Stimulated activated CD4-positive, alpha-beta T cell treated with anti-CD3 and anti-CD28 coated beads, TNF-alpha, amount 100 ng/mL, for 1 hour (primary cell): Measurements from ENCODE around the gene RNF217.
"Not testable (repeated sequence)": the region's sequence is repeated elsewhere in the genome, so short reads cannot be mapped to it uniquely, and the experiment has no call there.

Experiments
- DNase-seq, 3 donors: peaks; one replicate each; pipeline ENCODE4 v3.0.0-alpha.2; 2020; ENCODE audit warnings: low read depth in 3 of 3, low spot score in 1 of 3

RNF217 gene

DNA sequence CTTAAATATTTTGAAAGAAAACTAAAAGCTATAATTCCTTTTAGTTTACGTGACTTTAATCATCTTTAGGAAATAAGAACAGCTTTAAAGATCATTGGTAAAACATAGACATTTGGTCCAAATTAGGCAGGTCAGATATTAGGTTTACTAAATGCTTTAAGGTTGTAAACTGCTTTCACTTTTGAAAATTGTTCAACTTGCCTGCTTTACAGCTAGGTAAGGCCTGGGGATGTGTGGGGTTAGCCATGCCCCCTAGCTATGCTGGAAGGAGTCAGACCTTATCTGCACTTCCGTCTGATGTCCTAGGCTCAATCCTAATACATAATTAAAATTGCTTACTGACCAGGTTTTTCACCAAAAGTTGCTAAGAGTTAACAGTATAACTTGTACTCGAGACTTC, 160.8 kb downstream of the RNF217 start:
- DNase-seq: no peak

- no peak for DNase-seq
Observed at GRCh38 chr6:125123468-125124048, 161.3 kb downstream of the RNF217 start.

DNA sequence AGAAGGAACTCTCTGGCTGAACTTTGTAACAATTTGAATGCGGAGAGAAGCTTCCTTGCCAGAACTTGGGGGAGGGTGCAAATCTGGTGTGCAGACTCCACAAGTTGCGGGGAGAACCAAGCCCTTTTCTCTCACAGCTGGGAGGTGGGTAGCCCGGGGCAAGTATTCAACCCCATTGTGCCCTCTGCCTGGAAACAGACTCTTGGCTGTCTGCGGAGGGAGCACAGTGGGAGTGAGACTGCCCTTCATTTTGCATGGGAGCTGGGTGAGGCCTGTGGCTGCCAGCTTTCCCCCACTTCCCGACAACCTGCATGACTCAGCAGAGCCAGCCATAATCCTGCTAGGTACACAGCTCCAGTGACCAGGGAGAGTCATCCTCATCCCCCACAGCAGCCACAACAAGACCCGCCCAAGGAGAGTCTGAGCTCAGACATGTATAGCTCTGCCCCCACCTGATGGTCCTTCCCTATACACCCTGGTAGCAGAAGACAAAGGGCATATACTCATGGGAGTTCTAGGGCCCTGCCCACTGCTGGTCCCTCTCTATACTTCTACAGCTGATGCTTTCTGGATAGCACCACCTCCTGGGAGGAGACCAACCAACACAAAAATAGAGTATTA, 161.9 kb downstream of the RNF217 start:
- DNase-seq: no peak

- DNase-seq: not testable (repeated sequence)
Observed at GRCh38 chr6:125125856-125126255, 163.6 kb downstream of the RNF217 start.

DNA sequence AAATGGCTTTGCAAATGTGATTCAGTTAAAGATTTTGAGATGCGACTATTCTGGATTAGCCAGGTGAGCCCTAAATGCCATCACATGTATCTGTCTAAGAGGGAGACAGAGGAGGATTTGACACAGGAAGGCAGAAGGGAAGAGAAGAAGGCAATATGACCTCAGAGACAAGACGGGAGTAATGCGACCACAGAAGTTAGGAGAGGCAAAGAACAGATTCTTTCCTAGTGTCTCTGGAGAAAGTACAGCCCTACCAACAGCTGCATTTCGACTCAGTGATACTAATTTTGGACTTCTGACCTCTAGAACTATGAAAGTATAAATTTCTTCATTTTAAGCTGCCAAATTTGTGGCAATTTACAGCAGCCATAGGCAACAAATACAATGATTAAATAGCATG, 167.1 kb downstream of the RNF217 start:
- DNase-seq: no peak

DNA sequence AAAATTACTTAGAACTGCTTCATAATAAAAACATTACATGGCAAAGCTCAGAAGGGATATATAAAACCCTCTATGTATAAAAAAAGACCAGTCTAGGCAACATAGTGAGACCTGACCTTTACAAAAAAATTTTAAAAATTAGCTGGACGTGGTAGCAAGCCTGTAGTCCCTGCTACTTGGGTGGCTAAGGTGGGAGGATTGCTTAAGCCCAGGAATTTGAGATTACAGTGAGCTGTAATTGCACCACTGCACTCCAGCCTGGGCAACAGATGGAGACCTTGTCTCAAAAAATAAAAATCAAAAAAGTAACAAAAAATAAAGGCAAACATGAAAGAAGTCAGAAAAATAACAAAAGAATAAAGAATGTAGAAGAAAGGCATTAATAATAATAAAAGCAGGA, 169.8 kb downstream of the RNF217 start:
- DNase-seq: no peak

DNA sequence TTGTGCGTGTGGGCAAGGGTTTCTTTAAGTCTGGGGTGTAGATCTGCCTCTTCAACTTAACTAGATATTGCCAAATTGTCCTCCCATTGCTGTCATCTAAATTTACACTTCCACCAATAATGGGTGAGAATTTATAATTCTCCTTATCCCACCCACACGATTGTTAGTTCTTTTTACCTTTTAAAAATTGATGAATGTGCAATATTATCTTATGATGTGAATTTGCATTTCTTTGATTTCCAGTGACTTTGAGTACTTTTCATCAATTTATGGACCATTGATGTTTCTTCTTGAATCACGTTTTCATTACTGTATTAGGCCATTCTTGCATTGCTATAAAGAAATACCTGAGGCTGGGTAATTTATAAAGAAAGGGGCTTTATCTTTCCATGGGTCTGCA, 174.1 kb downstream of the RNF217 start:
- DNase-seq: no peak

GRCh38 chr6:125138083-125138482, 175.8 kb downstream of the RNF217 start:
- no peak for DNase-seq

DNA sequence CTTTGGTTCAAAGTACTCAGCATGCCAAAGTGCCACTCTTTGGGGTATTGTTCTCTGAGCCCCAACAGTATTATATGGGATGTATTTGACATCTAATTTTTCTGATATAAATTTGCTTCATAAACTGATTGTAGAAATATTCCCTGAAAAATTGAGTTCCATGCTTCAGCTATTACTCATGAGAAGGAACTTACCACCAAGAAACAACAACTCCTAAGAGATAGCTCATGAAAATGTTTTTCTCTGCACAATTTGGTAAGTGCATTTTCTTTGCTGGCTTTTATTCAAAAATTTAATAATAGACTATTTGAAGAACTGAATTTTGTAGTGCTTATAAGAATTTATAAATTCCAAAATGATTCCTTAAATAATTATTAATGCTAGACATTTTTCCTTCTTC, 178.6 kb downstream of the RNF217 start:
- DNase-seq: no peak
